Fibroblast of lung (primary cell): ENCODE data around the gene ZFHX2. TPM values are rescaled to one million over a fixed set of nuclear protein-coding genes. Genes with fewer than 3 reads are reported as not detected.

Experiments
- DNase-seq, 2 donors: peaks; one replicate each; pipeline versions ENCODE4 v3.0.0 to v3.0.0-alpha.2; 2010; ENCODE audit warnings: low read depth in 2 of 2
- H2AFZ ChIP-seq: 2 replicates; pipeline ENCODE4 v1.5.1; 2012; ENCODE audit warnings: low read length, control low read depth, inconsistent platforms
- H3K27ac ChIP-seq: 2 replicates; pipeline ENCODE4 v1.5.1; 2011; ENCODE audit warnings: low read length, control low read depth; ENCODE audit not compliant: insufficient read depth
- H3K27me3 ChIP-seq: 2 replicates; pipeline ENCODE4 v1.5.1; 2011; ENCODE audit warnings: mild to moderate bottlenecking, low read length; ENCODE audit not compliant: control insufficient read depth, insufficient read depth
- H3K36me3 ChIP-seq: 2 replicates; pipeline ENCODE4 v1.5.1; 2011; ENCODE audit warnings: low read length; ENCODE audit not compliant: control insufficient read depth, insufficient read depth
- H3K4me1 ChIP-seq: 2 replicates; pipeline ENCODE4 v1.5.1; 2011; ENCODE audit warnings: low read length; ENCODE audit not compliant: control insufficient read depth, insufficient read depth; ENCODE audit errors: extremely low read depth
- H3K4me2 ChIP-seq: 2 replicates; pipeline ENCODE4 v1.5.1; 2011; ENCODE audit warnings: low read length, control low read depth; ENCODE audit not compliant: insufficient read depth; ENCODE audit errors: extremely low read depth
- H3K4me3 ChIP-seq, 4 experiments: fragments of 200-600 bp in 1 of 4; sonication (generic) in 1 of 4; replicated peaks in 1 of 4; 2 replicates each; pipeline ENCODE4 v1.5.1; 2011 to 2016; ENCODE audit warnings: low read length in 4 of 4, low read depth in 3 of 4, mild to moderate bottlenecking in 3 of 4, control low read depth in 2 of 4, inconsistent platforms in 1 of 4, mixed read lengths in 1 of 4; ENCODE audit not compliant: insufficient read depth in 1 of 4; ENCODE audit errors: control extremely low read depth in 1 of 4
- H3K79me2 ChIP-seq: 2 replicates; pipeline ENCODE4 v1.5.1; 2012; ENCODE audit warnings: mild to moderate bottlenecking, low read length, inconsistent platforms; ENCODE audit not compliant: control insufficient read depth, insufficient read depth
- H3K9ac ChIP-seq: 2 replicates; pipeline ENCODE4 v1.5.1; 2011; ENCODE audit warnings: mild to moderate bottlenecking, low read length, control low read depth; ENCODE audit not compliant: insufficient read depth
- H3K9me3 ChIP-seq: 2 replicates; pipeline ENCODE4 v1.5.1; 2012; ENCODE audit warnings: low read depth, low read length; ENCODE audit not compliant: control insufficient read depth, insufficient read depth
- H4K20me1 ChIP-seq: 2 replicates; pipeline ENCODE4 v1.5.1; 2011; ENCODE audit warnings: low read length; ENCODE audit not compliant: control insufficient read depth, insufficient read depth; ENCODE audit errors: extremely low read depth
- CTCF ChIP-seq, 2 donors: IDR thresholded peaks in 1 of 2; conservative IDR thresholded peaks in 1 of 2; 1 replicate in 1 of 2; 2 replicates in 1 of 2; pipeline ENCODE4 v1.5.1; 2011 to 2012; ENCODE audit warnings: low read length in 2 of 2, control low read depth in 1 of 2, inconsistent platforms in 1 of 2, low read depth in 1 of 2, mild to moderate bottlenecking in 1 of 2
- EZH2 ChIP-seq: IDR thresholded peaks from 2 replicates; pipeline ENCODE4 v1.5.1; 2012; ENCODE audit warnings: low read length, control low read depth, mild to moderate bottlenecking; ENCODE audit errors: missing control alignments
- polyA plus RNA-seq, 2 donors: library from polyadenylated mRNA; depleted of rRNA in 1 of 2; stranded (reverse) in 1 of 2; unstranded in 1 of 2; fragments of >200 nt; gene quantifications; 2 replicates each; pipeline ENCODE4 v1.2.1, GENCODE V29; 2011 to 2012; ENCODE audit warnings: missing spikeins in 1 of 2
- total RNA-seq: library from RNA; depleted of rRNA; stranded (reverse); fragments of >200 nt; gene quantifications from 2 replicates; pipeline ENCODE4 v1.2.1, GENCODE V29; 2014

Gene ZFHX2
- total and polyA plus RNA-seq, 2 donors (not counting 1 experiment from before 2014, with no cell fraction given) = 0.33 TPM; not detected in 1

GRCh38 chr14:23487216-23487615 is 64.3 kb downstream of the ZFHX2 start:
- no peak overlapping the region for H3K27ac ChIP-seq
- TF ChIP-seq CTCF (conservative IDR thresholded peaks at IDR 0.05 in 1 of 2, IDR thresholded peaks at IDR 0.05 in 1 of 2; ENCODE audit: low read depth in 1 of 2, low read length in 2 of 2) (no peak), EZH2 (no peak)
- no peaks in the 10 kb centered on the region for H3K4me1 ChIP-seq
- no peak for DNase-seq
- H3K9ac ChIP-seq = no peak overlapping the region
- H3K36me3 ChIP-seq = peaks cover 1% of the 10 kb centered on the region
- H4K20me1 ChIP-seq = no peaks in the 10 kb centered on the region
- no peaks in the 10 kb centered on the region for H3K79me2 ChIP-seq
- no peaks in the 10 kb centered on the region for H3K27me3 ChIP-seq
- no peaks in the 10 kb centered on the region for H3K9me3 ChIP-seq
- H2AFZ ChIP-seq = no peak overlapping the region
- no peak overlapping the region for H3K4me3 ChIP-seq
- H3K4me2 ChIP-seq = no peak overlapping the region

- H3K4me2 ChIP-seq = no peak overlapping the region
- no peaks in the 10 kb centered on the region for H3K9me3 ChIP-seq
- H3K36me3 ChIP-seq = peaks cover 1% of the 10 kb centered on the region
- H3K79me2 ChIP-seq = no peaks in the 10 kb centered on the region
- no peak overlapping the region for H2AFZ ChIP-seq
- no peaks in the 10 kb centered on the region for H3K4me1 ChIP-seq
- H3K27ac ChIP-seq = no peak overlapping the region
- H3K4me3 ChIP-seq = no peak overlapping the region
- no peak overlapping the region for H3K9ac ChIP-seq
- H3K27me3 ChIP-seq = no peaks in the 10 kb centered on the region
- no peak for DNase-seq
- TF ChIP-seq EZH2 = no peak
- no peak for TF ChIP-seq CTCF (conservative IDR thresholded peaks at IDR 0.05 in 1 of 2, IDR thresholded peaks at IDR 0.05 in 1 of 2; ENCODE audit: low read depth in 1 of 2, low read length in 2 of 2)
- no peaks in the 10 kb centered on the region for H4K20me1 ChIP-seq
These were observed 65.5 kb downstream of the ZFHX2 start for GRCh38 chr14:23486036-23486435.

- DNase-seq = no peak
- Histone ChIP-seq H3K36me3 (peaks cover 1% of the 10 kb centered on the region), H3K79me2 (no peaks in the 10 kb centered on the region), H4K20me1 (no peaks in the 10 kb centered on the region), H3K4me1 (no peaks in the 10 kb centered on the region), H3K27ac (no peak overlapping the region), H3K4me2 (no peak overlapping the region), H3K9me3 (no peaks in the 10 kb centered on the region), H3K4me3 (no peak overlapping the region), H3K27me3 (no peaks in the 10 kb centered on the region), H2AFZ (no peak overlapping the region), H3K9ac (no peak overlapping the region)
- TF ChIP-seq CTCF (conservative IDR thresholded peaks at IDR 0.05 in 1 of 2, IDR thresholded peaks at IDR 0.05 in 1 of 2; ENCODE audit: low read depth in 1 of 2, low read length in 2 of 2) (no peak), EZH2 (no peak)
These were observed 66.2 kb downstream of the ZFHX2 start for GRCh38 chr14:23485326-23485725.
